Renal pelvis (tissue), 12 donors: ENCODE results near the gene ZNF787. TPM values are rescaled to one million over a fixed set of nuclear protein-coding genes. Genes with fewer than 3 reads are reported as not detected.
A peak's percentile ranks its signal among the peaks of the same experiment; 100 is the strongest.
"Not testable (repeated sequence)": the region's sequence is repeated elsewhere in the genome, so short reads cannot be mapped to it uniquely, and the experiment has no call there.

Experiments
- DNase-seq: peaks from one replicate; pipeline ENCODE4 v3.0.0-alpha.2; 2013
- long read RNA-seq, 16 experiments: transcript quantifications; one replicate each; lab custom pipeline, GENCODE V29; 2026
- polyA plus RNA-seq, 3 donors: library from polyadenylated mRNA; unstranded; fragments of 120-200 nt; gene quantifications; one replicate each; pipeline ENCODE4 v1.2.1, GENCODE V29; 2013; ENCODE audit not compliant: insufficient read length in 3 of 3

Gene ZNF787
- polyA plus RNA-seq, result 10 to 100 TPM; 18.1 to 26.2 (median 22.7) TPM
- long read RNA-seq, donor 1, transcript ZNF787-203 (3 exons, 1,925 nt), result major isoform, 21 of 21 reads
- long read RNA-seq, donor 1, partial matches to known transcripts, result 0 of 21 reads
- long read RNA-seq, donor 1, other reads (novel, unspliced or antisense), result 0 of 21 reads
- long read RNA-seq, donor 2, transcript ZNF787-203 (3 exons, 1,925 nt), result major isoform, 15 of 15 reads
- long read RNA-seq, donor 2, partial matches to known transcripts, result 0 of 15 reads
- long read RNA-seq, donor 2, other reads (novel, unspliced or antisense), result 0 of 15 reads
- long read RNA-seq, donor 3, transcript ZNF787-203 (3 exons, 1,925 nt), result major isoform, 9 of 9 reads
- long read RNA-seq, donor 3, partial matches to known transcripts, result 0 of 9 reads
- long read RNA-seq, donor 3, other reads (novel, unspliced or antisense), result 0 of 9 reads
- long read RNA-seq, donor 4, transcript ZNF787-203 (3 exons, 1,925 nt), result major isoform, 17 of 19 reads
- long read RNA-seq, donor 4, partial matches to known transcripts, result 0 of 19 reads
- long read RNA-seq, donor 4, other reads (novel, unspliced or antisense), result 0 of 19 reads
- long read RNA-seq, donor 5, transcript ZNF787-203 (3 exons, 1,925 nt), result major isoform, 6 of 6 reads
- long read RNA-seq, donor 5, partial matches to known transcripts, result 0 of 6 reads
- long read RNA-seq, donor 5, other reads (novel, unspliced or antisense), result 0 of 6 reads
- long read RNA-seq, donor 6, transcript ZNF787-203 (3 exons, 1,925 nt), result major isoform, 7 of 75 reads
- long read RNA-seq, donor 6, partial matches to known transcripts, result 50 of 75 reads
- long read RNA-seq, donor 6, other reads (novel, unspliced or antisense), result 18 of 75 reads
- long read RNA-seq, donor 7, transcript ZNF787-203 (3 exons, 1,925 nt), result major isoform, 22 of 23 reads
- long read RNA-seq, donor 7, partial matches to known transcripts, result 0 of 23 reads
- long read RNA-seq, donor 7, other reads (novel, unspliced or antisense), result 0 of 23 reads
- long read RNA-seq, donor 8, transcript ZNF787-203 (3 exons, 1,925 nt), result major isoform, 8 of 9 reads
- long read RNA-seq, donor 8, partial matches to known transcripts, result 0 of 9 reads
- long read RNA-seq, donor 8, other reads (novel, unspliced or antisense), result 0 of 9 reads
- long read RNA-seq, donor 9, transcript ZNF787-203 (3 exons, 1,925 nt), result major isoform, 22 of 22 reads
- long read RNA-seq, donor 9, partial matches to known transcripts, result 0 of 22 reads
- long read RNA-seq, donor 9, other reads (novel, unspliced or antisense), result 0 of 22 reads
- long read RNA-seq, donor 10, transcript ZNF787-203 (3 exons, 1,925 nt), result major isoform, 20 of 20 reads
- long read RNA-seq, donor 10, partial matches to known transcripts, result 0 of 20 reads
- long read RNA-seq, donor 10, other reads (novel, unspliced or antisense), result 0 of 20 reads
- long read RNA-seq, donor 11, transcript ZNF787-203 (3 exons, 1,925 nt), result major isoform, 12 of 12 reads
- long read RNA-seq, donor 11, partial matches to known transcripts, result 0 of 12 reads
- long read RNA-seq, donor 11, other reads (novel, unspliced or antisense), result 0 of 12 reads
- long read RNA-seq, donor 12, transcript ZNF787-203 (3 exons, 1,925 nt), result major isoform, 14 of 14 reads
- long read RNA-seq, donor 12, partial matches to known transcripts, result 0 of 14 reads
- long read RNA-seq, donor 12, other reads (novel, unspliced or antisense), result 0 of 14 reads
- long read RNA-seq, donor 13, partial matches to known transcripts, result 0 of 4 reads
- long read RNA-seq, donor 13, other reads (novel, unspliced or antisense), result 0 of 4 reads
- long read RNA-seq, donor 14, transcript ZNF787-203 (3 exons, 1,925 nt), result major isoform, 22 of 22 reads
- long read RNA-seq, donor 14, partial matches to known transcripts, result 0 of 22 reads
- long read RNA-seq, donor 14, other reads (novel, unspliced or antisense), result 0 of 22 reads
- long read RNA-seq, donor 15, transcript ZNF787-203 (3 exons, 1,925 nt), result major isoform, 20 of 21 reads
- long read RNA-seq, donor 15, partial matches to known transcripts, result 0 of 21 reads
- long read RNA-seq, donor 15, other reads (novel, unspliced or antisense), result 0 of 21 reads
- long read RNA-seq, donor 16, transcript ZNF787-203 (3 exons, 1,925 nt), result major isoform, 18 of 19 reads
- long read RNA-seq, donor 16, partial matches to known transcripts, result 0 of 19 reads
- long read RNA-seq, donor 16, other reads (novel, unspliced or antisense), result 0 of 19 reads

DNA sequence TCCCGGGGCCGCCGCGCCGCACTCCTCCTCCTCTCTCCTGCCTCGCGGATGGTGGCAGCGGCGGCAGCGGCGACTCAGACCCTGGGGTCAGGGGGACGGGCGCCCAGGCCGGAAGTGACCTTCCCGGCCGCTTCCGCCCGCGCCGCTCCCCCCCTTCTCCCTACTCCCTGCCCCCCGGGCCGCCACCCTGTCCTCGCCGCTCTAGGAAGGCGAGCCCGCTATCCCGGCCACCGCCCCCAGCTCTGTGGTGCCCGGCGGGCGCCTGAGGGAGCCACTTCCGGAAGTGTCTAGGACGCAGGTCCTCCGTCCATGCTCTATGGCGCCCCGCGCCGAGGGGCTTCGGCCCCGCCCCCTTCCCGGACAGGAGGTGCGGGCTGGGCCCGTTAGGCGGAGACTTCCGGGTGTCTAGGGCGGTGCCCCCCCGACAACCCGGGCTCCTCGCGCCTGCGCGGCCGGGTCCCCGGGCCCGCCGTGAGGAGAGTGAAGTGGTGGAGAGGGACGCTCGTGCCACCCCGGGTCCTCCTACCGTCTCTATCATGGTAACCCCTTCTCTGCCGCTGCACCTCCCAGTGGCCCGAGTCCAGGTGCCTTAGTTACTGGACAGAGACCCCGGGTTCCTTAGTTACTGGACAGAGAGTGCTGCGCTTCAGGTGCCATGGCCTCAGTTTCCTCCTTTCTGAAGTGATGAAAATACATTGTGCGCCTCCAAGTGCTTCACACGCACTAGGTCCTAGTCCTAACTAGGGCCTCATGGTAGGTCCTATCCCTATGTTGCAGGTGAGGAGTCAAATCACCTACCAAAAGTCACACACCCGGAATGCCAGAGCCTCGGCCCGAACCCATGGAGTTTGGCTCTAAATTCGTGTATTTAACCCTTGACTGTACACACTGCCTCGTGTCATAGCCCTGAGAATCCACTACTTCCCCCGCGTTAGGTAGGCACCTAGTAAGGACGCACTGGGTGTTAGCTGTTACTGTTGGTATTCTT, at the start of gene ZNF787:
ZNF787 (minus strand) TSS at position 116 of the 988 bp plus-strand sequence. CDS start 18,078 bp downstream, outside the sequence.
- DNase-seq, result peak; percentile 98

DNA sequence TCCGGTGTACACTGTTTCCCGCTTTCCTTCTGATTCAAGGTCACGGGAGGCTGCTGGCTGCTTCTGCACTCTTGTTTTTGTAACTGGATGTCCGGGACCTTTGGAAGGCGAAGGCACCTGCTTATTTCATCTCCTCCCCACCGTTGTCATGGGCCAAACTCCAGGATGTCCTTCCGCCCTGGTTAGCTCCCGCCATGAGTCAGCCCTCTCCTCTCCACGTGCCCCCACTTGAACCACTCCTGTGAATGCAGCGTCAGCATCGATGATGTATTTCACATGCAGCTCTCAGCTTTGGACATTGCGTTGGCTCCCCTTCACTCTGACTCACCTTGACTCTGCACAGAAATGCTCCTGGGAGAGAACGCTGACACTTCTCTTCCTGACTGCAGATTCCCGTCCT, 49.2 kb upstream of the ZNF787 start:
- no peak for DNase-seq

DNA sequence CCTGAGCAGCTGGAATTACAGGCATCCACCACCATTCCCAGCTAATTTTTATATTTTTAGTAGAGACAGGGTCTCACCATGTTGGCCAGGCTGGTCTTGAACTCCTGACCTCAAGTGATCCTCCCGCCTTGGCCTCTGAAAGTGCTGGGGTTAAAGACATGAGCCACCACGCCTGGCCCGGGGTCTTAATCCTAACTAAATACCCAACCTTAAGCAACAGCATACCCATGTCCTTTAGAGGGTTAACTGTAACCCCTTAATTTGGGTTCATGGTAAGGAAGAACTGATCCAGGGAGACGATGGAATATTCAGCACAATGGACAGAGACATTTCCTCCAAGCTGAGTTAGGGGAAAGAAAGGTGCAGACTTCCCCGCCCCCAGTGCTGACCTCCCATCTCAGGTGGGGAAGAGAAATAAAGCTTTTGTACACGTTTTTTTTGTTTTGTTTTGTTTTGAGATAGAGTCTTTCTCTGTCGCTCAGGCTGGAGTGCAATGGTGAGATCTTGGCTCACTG, 46.0 kb upstream of the ZNF787 start:
- peak; percentile 39 for DNase-seq

DNA sequence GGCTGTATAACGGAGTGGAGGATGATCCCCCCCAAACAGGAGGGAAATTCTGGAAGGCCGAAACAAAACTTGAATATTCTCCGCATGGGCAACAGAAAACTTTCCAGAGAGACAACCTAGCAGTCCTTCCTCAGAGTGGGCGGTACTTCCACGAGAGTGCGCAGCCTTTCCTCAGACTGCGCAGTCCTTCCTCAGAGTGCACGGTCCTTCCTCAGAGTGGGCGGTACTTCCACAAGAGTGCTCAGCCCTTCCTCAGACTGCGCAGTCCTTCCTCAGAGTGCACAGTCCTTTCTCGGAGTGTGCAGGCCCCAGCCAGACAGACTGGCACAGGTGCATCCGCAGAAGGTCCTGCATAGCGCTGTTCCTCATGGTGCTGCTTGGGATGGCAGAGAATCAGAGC, 42.0 kb upstream of the ZNF787 start:
- no peak for DNase-seq

DNA sequence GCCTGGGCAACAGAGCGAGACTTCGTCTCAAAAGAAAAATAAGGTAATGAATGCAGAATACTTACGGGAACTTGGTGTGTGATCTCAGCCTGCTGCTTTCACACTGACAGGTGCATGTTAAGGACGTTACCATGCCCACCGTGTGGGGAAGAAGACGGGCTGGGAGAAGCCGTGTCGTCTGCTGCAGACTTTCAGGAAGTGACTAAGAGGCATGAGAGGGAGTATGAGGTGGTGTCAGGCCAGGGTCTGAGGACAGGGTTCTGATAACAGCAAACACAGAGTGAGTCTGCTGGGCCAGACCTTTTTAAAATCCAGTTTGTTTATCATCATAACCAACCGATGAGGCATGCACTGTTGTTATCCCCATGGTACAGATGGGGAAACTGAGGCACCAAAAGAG, 41.2 kb upstream of the ZNF787 start:
- no peak for DNase-seq

DNA sequence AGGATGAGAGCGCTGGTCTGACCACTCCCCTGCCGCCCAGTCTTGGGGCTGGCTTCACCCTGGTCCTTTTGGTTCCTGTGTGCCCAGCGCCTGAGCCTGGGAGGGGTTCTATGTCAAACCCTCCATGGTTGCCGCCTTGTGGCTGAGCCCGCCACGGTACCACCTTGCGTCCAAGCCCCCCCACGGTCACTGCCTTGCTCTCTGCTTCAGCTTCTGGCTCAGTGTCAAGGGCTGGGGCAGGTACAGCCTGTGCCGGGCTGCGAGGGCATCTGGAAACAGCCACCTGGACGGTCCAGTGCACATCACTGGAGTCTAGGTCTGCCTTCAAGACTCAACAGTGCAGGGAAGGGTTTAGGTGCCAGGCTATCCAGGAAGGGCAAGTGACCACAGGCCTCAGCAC, 40.4 kb upstream of the ZNF787 start:
- DNase-seq, result no peak

DNA sequence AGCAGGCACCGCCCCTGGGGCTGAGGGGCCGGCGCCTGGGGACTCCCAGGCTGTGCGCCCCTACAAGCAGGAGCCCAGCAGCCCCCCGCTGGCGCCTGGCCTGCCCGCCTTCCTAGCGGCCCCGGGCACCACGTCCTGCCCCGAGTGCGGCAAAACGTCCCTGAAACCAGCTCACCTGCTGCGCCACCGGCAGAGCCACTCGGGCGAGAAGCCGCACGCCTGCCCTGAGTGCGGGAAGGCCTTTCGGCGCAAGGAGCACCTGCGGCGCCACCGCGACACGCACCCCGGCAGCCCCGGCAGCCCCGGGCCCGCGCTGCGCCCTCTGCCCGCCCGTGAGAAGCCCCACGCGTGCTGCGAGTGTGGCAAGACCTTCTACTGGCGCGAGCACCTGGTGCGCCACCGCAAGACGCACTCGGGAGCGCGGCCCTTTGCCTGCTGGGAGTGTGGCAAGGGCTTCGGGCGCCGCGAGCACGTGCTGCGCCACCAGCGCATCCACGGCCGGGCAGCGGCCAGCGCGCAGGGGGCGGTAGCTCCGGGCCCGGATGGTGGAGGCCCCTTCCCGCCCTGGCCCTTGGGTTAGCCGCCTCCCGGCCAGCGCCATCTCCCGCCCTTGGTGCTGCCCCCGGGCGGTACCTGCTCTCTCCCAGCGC, 38.7 kb upstream of the ZNF787 start:
- no peak for DNase-seq

DNA sequence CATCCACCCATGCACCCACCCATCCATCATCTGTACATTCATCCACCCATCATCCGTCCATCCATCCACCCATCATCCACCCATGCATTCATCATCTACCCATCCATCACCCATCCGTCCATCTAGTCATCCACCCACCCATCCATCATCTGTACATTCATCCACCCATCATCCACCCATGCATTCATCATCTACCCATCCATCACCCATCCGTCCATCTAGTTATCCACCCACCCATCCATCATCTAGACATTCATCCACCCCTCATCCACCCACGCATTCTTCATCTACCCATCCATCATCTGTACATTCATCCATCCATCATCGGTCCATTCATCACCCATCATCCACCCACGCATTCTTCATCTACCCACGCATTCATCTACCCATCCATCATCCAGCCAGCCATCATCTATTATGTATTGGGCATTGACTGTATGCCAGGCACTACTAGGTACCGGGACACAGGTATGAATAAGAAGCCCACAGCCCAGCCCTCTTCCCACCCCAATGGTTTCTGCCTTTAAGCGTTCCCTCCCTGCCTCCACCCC, 38.0 kb upstream of the ZNF787 start:
- no peak for DNase-seq

DNA sequence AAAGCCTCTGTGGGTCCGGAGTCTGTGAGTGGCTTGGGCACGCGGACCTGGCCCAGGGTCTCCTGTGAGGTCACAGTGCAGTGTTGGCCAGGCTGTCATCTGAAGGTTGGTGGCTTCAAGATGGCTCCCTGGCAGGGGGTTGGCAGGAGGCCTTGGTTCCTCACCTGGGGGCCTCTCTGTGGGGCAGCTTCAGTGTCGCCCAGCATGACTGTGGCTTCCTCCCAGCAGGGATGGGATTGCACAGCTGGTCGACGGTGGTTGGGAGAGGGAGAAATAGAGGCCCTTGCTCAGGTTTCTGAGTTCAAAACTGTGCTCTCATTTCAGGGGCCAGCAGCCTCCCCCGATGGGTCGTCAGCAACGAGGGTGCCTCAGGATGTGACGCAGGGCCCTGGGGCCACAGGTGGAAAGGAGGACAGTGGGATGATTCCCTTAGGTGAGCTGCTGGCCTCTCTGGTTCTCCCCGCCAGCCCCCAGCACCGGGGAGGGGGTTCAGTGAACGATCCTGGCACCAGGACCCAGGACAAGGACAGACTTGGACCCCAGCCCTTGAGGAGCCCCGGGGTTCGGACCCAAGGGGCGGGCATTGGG, 37.2 kb upstream of the ZNF787 start:
- no peak for DNase-seq

DNA sequence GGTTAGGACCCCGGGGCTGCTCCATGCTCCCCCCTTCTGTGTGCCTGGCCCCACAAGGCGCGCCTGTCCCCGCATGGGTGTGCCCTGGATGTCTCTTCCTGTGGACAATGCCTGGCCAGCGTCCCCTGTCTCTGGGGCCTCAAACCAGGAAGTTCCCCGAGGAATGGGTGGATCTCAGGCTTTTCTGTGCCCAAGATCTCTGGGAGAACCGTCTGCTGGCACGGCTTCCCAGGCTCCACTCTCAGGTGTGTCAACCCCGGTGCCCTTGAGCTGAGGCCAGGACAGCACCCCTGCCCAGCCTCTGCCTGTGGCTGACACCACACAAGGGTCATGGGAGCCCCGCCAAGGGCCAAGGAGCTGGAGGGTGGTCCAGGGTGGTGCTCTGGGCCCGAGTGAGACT, 35.7 kb upstream of the ZNF787 start:
- no peak for DNase-seq

DNA sequence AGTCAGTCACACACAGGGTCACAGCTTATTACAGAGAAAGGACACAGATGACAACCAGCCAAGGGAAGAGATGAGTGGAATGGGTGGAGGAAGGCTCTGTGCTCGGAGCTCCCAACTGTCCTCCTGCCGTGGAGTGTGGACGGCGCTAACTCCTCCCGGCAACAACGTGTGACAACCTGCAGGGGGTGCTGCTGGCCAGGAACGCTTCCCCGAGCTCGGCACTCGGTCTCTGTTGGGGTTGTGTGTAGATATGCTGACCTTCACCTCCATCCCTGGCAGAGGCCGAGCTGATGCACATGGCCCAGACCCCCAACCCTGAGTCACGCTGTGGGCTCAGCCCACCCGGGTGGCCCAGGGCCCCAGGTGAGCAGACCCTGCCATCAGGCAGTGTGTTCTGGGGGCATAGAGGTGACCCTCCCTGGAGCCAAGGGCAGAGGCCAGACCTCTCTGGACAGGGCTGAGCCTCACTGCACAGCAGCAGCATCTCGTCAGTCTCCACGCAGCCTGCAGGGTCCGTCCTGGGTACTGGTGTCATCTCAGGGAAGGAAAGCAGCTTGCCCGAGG, 34.1 kb upstream of the ZNF787 start:
- DNase-seq, result no peak

DNA sequence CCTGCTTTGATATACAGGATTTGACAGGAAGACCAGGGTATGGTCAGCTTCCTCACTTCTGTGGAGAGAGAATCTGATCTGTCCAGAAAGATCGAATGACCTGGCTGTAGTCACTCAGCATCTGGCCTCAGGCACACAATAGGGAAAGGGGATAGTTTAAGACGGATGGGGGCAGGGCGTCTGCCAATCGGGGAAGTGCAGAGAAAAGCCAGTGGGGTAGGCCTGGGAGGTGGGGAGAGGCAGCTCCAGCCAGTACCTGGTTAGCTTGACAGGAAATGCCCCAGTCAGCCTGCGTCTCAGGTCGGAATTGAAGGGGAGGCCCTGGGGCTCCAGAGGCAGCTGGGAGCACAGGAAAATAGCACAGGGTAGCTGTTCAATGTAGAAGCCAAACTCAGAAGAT, 32.4 kb upstream of the ZNF787 start:
- DNase-seq, result no peak

DNA sequence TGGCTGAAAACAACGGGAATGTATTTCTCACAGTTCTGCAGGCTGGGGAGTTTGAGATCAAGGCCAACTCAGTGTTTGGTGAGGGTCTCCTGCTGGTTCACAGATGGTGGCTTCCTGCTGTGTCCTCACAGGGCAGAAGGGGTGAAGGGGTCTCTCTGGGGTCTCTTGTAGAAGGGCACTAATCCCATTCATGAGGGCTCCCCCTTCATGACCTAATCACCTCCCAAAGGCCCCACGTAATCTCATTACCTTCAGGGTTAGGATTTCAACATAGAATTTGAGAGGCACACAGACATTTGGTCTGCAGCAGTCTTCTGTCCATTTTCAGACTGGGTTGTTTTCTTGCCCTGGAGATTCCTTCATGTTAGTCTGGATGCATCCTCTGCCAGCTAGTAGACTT, 31.5 kb upstream of the ZNF787 start:
- DNase-seq, result no peak

DNA sequence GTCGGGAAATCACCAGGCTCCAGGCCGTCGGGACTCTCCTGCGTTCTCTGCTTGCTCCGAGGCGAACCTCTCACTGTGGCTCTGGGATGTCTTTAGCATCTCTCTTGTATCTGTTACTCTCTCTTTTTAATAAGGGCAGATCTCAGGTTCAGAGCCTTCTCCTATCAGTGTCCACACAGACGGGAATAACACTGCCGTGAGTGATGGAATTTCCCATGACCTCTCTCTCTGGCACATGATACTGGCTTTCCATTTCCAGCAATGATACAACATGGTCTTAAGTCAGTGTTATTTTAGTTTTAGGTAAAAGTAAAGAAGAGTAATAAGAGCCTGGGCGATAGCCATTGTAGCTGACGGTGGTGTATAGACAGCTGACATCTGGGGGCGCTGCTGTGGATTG, 29.3 kb upstream of the ZNF787 start:
- DNase-seq, result no peak

DNA sequence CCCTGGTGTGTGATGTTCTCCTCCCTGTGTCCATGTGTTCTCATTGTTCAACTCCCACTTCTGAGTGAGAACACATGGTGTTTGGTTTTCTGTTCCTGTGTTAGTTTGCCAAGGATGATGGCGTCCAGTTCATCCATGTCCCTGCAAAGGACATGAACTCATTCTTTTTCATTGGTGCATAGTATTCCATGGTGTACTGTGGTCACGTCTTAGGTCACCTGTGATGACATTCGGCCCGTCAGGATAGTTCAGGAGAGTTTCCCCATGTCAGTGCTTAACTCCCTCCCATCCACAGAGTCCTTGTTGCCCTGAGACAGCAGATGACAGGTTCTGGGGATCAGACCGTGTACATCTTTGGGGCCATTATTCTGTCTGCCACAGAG, 28.6 kb upstream of the ZNF787 start:
- no peak for DNase-seq

DNA sequence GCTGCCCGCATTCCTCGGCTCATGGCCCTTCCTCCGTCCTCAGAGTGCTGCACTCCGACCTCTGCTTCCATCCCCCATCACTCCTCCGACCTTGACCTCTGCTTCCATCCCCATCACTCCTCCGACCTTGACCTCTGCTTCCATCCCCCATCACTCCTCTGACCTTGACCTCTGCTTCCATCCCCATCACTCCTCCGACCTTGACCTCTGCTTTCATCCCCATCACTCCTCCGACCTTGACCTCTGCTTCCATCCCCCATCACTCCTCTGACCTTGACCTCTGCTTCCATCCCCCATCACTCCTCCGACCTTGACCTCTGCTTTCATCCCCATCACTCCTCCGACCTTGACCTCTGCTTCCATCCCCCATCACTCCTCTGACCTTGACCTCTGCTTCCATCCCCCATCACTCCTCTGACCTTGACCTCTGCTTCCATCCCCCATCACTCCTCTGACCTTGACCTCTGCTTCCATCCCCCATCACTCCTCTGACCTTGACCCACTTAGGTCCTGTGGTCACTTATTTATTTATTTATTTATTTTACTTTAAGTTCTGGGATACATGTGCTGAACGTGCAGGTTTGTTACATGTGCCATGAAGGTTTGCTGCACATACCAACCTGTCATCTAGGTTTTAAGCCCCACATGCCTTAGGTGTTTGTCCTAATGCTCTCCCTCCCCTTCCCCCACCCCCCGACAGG, 28.0 kb upstream of the ZNF787 start:
- DNase-seq, result not testable (repeated sequence)
